Endothelial cell of umbilical vein (primary cell): ENCODE data around the gene ANO6. TPM values are rescaled to one million over a fixed set of nuclear protein-coding genes. Genes with fewer than 3 reads are reported as not detected.

ENCODE experiments used
- BruUV-seq: library from RNA; stranded (reverse); fragments of 400-500 nt; replicated peaks from 2 replicates; lab custom pipeline; 2021; lab: Mats Ljungman, UMichigan
- CTCF ChIA-PET: fragments of 300-600, 350-600 bp; sonication (Branson Sonifier 250); formaldehyde crosslinking; loops from one replicate; lab custom pipeline; 2021; ENCODE audit warnings: antibody characterized with exemption, inconsistent platforms; lab: Charles Lee
- POLR2A ChIA-PET: fragments of 300-600, 350-600 bp; sonication (Branson Sonifier 250); formaldehyde crosslinking; loops from one replicate; lab custom pipeline; 2021; ENCODE audit warnings: antibody characterized with exemption, inconsistent platforms; lab: Charles Lee
- DNase-seq: peaks from one replicate; pipeline ENCODE4 v3.0.0-alpha.2; 2011; ENCODE audit warnings: low read depth, low spot score
- FAIRE-seq: peaks from 2 replicates; lab custom pipeline; 2011; peaks lifted over from hg19 to GRCh38; lab: Jason Lieb, UNC
- H2AFZ ChIP-seq: 2 replicates; pipeline ENCODE4 v1.6.0; 2012; ENCODE audit warnings: low read depth, low read length, control low read depth, inconsistent platforms
- H3K27ac ChIP-seq: 2 replicates; pipeline ENCODE4 v1.5.1; 2011; ENCODE audit warnings: low read depth, mild to moderate bottlenecking, control low read depth, low read length, moderate library complexity; ENCODE audit not compliant: insufficient read depth
- H3K27me3 ChIP-seq, 2 experiments: 2 replicates each; pipeline versions ENCODE4 v1.6.0 to v1.6.1; 2011; ENCODE audit warnings: low read length in 2 of 2, mixed read lengths in 1 of 2; ENCODE audit not compliant: control insufficient read depth in 2 of 2, insufficient read depth in 2 of 2
- H3K36me3 ChIP-seq, 2 experiments: 2 replicates in 1 of 2; 3 replicates in 1 of 2; pipeline ENCODE4 v1.5.1; 2011; ENCODE audit warnings: low read length in 2 of 2, mild to moderate bottlenecking in 1 of 2, moderate library complexity in 1 of 2; ENCODE audit not compliant: control insufficient read depth in 2 of 2, insufficient read depth in 2 of 2; ENCODE audit errors: extremely low read depth in 1 of 2
- H3K4me1 ChIP-seq: 3 replicates; pipeline ENCODE4 v1.5.1; 2011; ENCODE audit warnings: mild to moderate bottlenecking, low read length; ENCODE audit not compliant: control insufficient read depth, insufficient read depth; ENCODE audit errors: extremely low read depth
- H3K4me2 ChIP-seq: 2 replicates; pipeline ENCODE4 v1.6.1; 2011; ENCODE audit warnings: low read length, control low read depth, mixed read lengths; ENCODE audit not compliant: insufficient read depth
- H3K4me3 ChIP-seq, 3 experiments: fragments of 200-600 bp in 1 of 3; sonication (generic), shearing (Covaris generic) in 1 of 3; replicated peaks in 1 of 3; 2 replicates each; pipeline ENCODE4 v1.5.1; 2011 to 2016; ENCODE audit warnings: control low read depth in 3 of 3, low read length in 3 of 3, mild to moderate bottlenecking in 2 of 3, inconsistent platforms in 1 of 3, low read depth in 1 of 3, moderate library complexity in 1 of 3; ENCODE audit not compliant: insufficient read depth in 1 of 3
- H3K79me2 ChIP-seq: 2 replicates; pipeline ENCODE4 v1.6.0; 2012; ENCODE audit warnings: low read length, inconsistent platforms; ENCODE audit not compliant: control insufficient read depth, insufficient read depth
- H3K9ac ChIP-seq: replicated peaks from 2 replicates; pipeline ENCODE3; 2011; ENCODE audit warnings: low read length, control low read depth; ENCODE audit not compliant: insufficient read depth; ENCODE audit errors: extremely low read depth
- H3K9me1 ChIP-seq: replicated peaks from 3 replicates; pipeline ENCODE4 v1.6.0; 2011; ENCODE audit warnings: mild to moderate bottlenecking, low read length; ENCODE audit not compliant: control insufficient read depth, insufficient read depth; ENCODE audit errors: extremely low read depth
- H3K9me3 ChIP-seq: replicated peaks from 2 replicates; pipeline ENCODE4 v1.5.1; 2012; ENCODE audit warnings: low read length, inconsistent platforms; ENCODE audit not compliant: control insufficient read depth, insufficient read depth
- H4K20me1 ChIP-seq: replicated peaks from 2 replicates; pipeline ENCODE3; 2011; ENCODE audit warnings: mild to moderate bottlenecking, low read length; ENCODE audit not compliant: control insufficient read depth, insufficient read depth; ENCODE audit errors: extremely low read depth
- CTCF ChIP-seq, 2 donors: IDR thresholded peaks; 1 replicate in 1 of 2; 2 replicates in 1 of 2; pipeline ENCODE4 v1.5.1; 2011; ENCODE audit warnings: low read length in 2 of 2, mild to moderate bottlenecking in 2 of 2, moderate library complexity in 2 of 2, control low read depth in 1 of 2, inconsistent platforms in 1 of 2, low read depth in 1 of 2; ENCODE audit not compliant: insufficient read depth in 1 of 2; ENCODE audit errors: extremely low read depth in 1 of 2
- EZH2 ChIP-seq: IDR thresholded peaks from 2 replicates; pipeline ENCODE4 v1.6.1; 2012; ENCODE audit warnings: borderline replicate concordance, low read depth, mild to moderate bottlenecking, moderate library complexity, low read length, inconsistent platforms; ENCODE audit not compliant: severe bottlenecking
- FOS ChIP-seq: IDR thresholded peaks from 2 replicates; pipeline ENCODE4 v1.6.1; 2011; ENCODE audit warnings: mild to moderate bottlenecking, low read length, moderate library complexity, borderline replicate concordance; ENCODE audit not compliant: insufficient read depth
- GATA2 ChIP-seq: IDR thresholded peaks from 2 replicates; pipeline ENCODE4 v1.7.0; 2011; ENCODE audit warnings: low read depth, mild to moderate bottlenecking, moderate library complexity, mixed read lengths, low read length; ENCODE audit not compliant: insufficient read length, insufficient read depth
- JUN ChIP-seq: IDR thresholded peaks from 2 replicates; pipeline ENCODE4 v1.6.1; 2011; ENCODE audit warnings: borderline replicate concordance, low read depth; ENCODE audit not compliant: insufficient read length, insufficient read depth
- MAX ChIP-seq: IDR thresholded peaks from 2 replicates; pipeline ENCODE4 v1.6.1; 2011; ENCODE audit not compliant: insufficient read depth, insufficient read length
- MYC ChIP-seq: IDR thresholded peaks from one replicate; pipeline ENCODE4 v1.6.1; 2011; ENCODE audit warnings: mild to moderate bottlenecking, low read depth, low read length
- POLR2AphosphoS5 ChIP-seq: IDR thresholded peaks from 2 replicates; pipeline ENCODE4 v1.6.1; 2012; ENCODE audit warnings: low read depth, mild to moderate bottlenecking, control low read depth, low read length, moderate library complexity; ENCODE audit not compliant: insufficient read depth
- dilution Hi-C: fragments of 300-500 bp; cut with MboI; formaldehyde crosslinking; loops from one replicate; pipeline ENCODE4 v1.15.0; 2019; ENCODE audit warnings: low sequenced_read_pairs; ENCODE audit not compliant: extremely low pct_ligation_motif_present
- intact Hi-C: fragments of 100-400 bp; cut with micrococcal nuclease; formaldehyde crosslinking; loops from one replicate; pipeline ENCODE4 v1.10.0; 2022
- polyA plus RNA-seq, 4 experiments: library from polyadenylated mRNA; depleted of rRNA in 3 of 4; stranded (reverse) in 3 of 4; unstranded in 1 of 4; fragments of >200 nt; gene quantifications; 2 replicates each; pipeline versions ENCODE4 v1.2.1 to v1.2.3, GENCODE V29; 2011 to 2012; ENCODE audit warnings: missing spikeins in 1 of 4
- total RNA-seq: library from RNA; stranded (reverse); gene quantifications from 2 replicates; pipeline ENCODE4 v1.2.3, GENCODE V29; 2021

Gene ANO6
- total and polyA plus RNA-seq, 2 donors (not counting 3 experiments of a cell fraction or from before 2014, with no cell fraction given), result 21.3 to 67.6 TPM

- no peak for DNase-seq
- Histone ChIP-seq H2AFZ (no peak overlapping the region), H3K4me1 (peaks cover 3% of the 10 kb centered on the region), H4K20me1 (no peaks in the 10 kb centered on the region), H3K9ac (no peak overlapping the region), H3K4me3 (no peak overlapping the region), H3K79me2 (peaks cover 5% of the 10 kb centered on the region), H3K9me1 (no peaks in the 10 kb centered on the region), H3K4me2 (no peak overlapping the region), H3K27me3 (no peaks in the 10 kb centered on the region), H3K27ac (no peak overlapping the region), H3K9me3 (no peaks in the 10 kb centered on the region), H3K36me3 (no peaks in the 10 kb centered on the region)
- no TSS peak for BruUV-seq
- ChIA-PET POLR2A (no interaction called here), CTCF (interaction anchor here (0.6 to 1.5 kb wide), 2 partner anchors 18 to 84 kb away, joined by 3 to 4 read pairs; no protein-coding TSS in a partner anchor)
- no peak for FAIRE-seq
- TF ChIP-seq JUN, result no peak
- no peak for TF ChIP-seq GATA2
- no peak for TF ChIP-seq EZH2
- no peak for TF ChIP-seq CTCF (IDR thresholded peaks at IDR 0.05; ENCODE audit: extremely low read depth in 1 of 2, insufficient read depth in 1 of 2, low read depth in 1 of 2, low read length in 2 of 2)
- TF ChIP-seq FOS, result no peak
- TF ChIP-seq POLR2AphosphoS5, result no peak
- TF ChIP-seq MAX, result no peak
- TF ChIP-seq MYC, result no peak
- dilution Hi-C loops (no loop called here), intact Hi-C loops (no loop called here)
Observed at GRCh38 chr12:45310627-45310968, 94.7 kb downstream of the ANO6 start.
